WTC11 (cell line): Measurements from ENCODE around the gene ADRA1B. TPM values are rescaled to one million over a fixed set of nuclear protein-coding genes. Genes with fewer than 3 reads are reported as not detected.

Experiments
- ATAC-seq: fragments of 200-7000 bp; cut with Tn5 transposase; 2 replicates; pipeline ENCODE4 v1.10.0; 2021; ENCODE audit warnings: mild to moderate bottlenecking, moderate library complexity
- CTCF ChIA-PET: fragments of 300-600 bp; sonication (Branson Sonifier 250); formaldehyde crosslinking; loops from one replicate; lab custom pipeline; 2021; ENCODE audit warnings: antibody characterized with exemption; lab: Charles Lee
- POLR2A ChIA-PET: fragments of 350-600 bp; sonication (Branson Sonifier 250); formaldehyde crosslinking; loops from one replicate; lab custom pipeline; 2021; ENCODE audit warnings: antibody characterized with exemption; lab: Charles Lee
- DNase-seq: peaks from one replicate; pipeline ENCODE4 v3.0.0; 2021; ENCODE audit warnings: low spot score
- H3K27ac Mint-ChIP-seq: 2 replicates; pipeline ENCODE4 v1.8.0; 2021; ENCODE audit warnings: mixed read lengths
- H3K27me3 Mint-ChIP-seq: 2 replicates; pipeline ENCODE4 v1.8.0; 2021; ENCODE audit warnings: low read depth, mild to moderate bottlenecking, moderate library complexity, mixed read lengths
- H3K36me3 Mint-ChIP-seq: 2 replicates; pipeline ENCODE4 v1.8.0; 2021; ENCODE audit warnings: mixed read lengths
- H3K4me1 Mint-ChIP-seq: 2 replicates; pipeline ENCODE4 v1.8.0; 2022; ENCODE audit warnings: mixed read lengths
- H3K4me3 Mint-ChIP-seq: 2 replicates; pipeline ENCODE4 v1.8.0; 2021; ENCODE audit warnings: mild to moderate bottlenecking, moderate library complexity, mixed read lengths
- H3K9me3 Mint-ChIP-seq: 2 replicates; pipeline ENCODE4 v1.8.0; 2021; ENCODE audit warnings: mixed read lengths
- CBFB ChIP-seq: sonication (generic); formaldehyde crosslinking; IDR thresholded peaks from 2 replicates; pipeline ENCODE4 v1.8.1; 2022; ENCODE audit warnings: mild to moderate bottlenecking, low read depth, missing genetic modification reagents
- FOXK1 ChIP-seq: sonication (generic); formaldehyde crosslinking; IDR thresholded peaks from 2 replicates; pipeline ENCODE4 v1.8.0; 2022; ENCODE audit warnings: mild to moderate bottlenecking, moderate library complexity, missing genetic modification reagents
- IRF2 ChIP-seq: sonication (generic); formaldehyde crosslinking; IDR thresholded peaks from 2 replicates; pipeline ENCODE4 v1.8.0; 2022; ENCODE audit warnings: low read depth, missing genetic modification reagents, borderline replicate concordance
- MAX ChIP-seq: sonication (generic); formaldehyde crosslinking; IDR thresholded peaks from 2 replicates; pipeline ENCODE4 v1.8.0; 2022; ENCODE audit warnings: mild to moderate bottlenecking, missing genetic modification reagents
- PREB ChIP-seq: sonication (generic); formaldehyde crosslinking; IDR thresholded peaks from 2 replicates; pipeline ENCODE4 v1.8.1; 2022; ENCODE audit warnings: mild to moderate bottlenecking, missing genetic modification reagents, moderate library complexity, borderline replicate concordance
- SMAD3 ChIP-seq: sonication (generic); formaldehyde crosslinking; IDR thresholded peaks from 2 replicates; pipeline ENCODE4 v1.8.0; 2022; ENCODE audit warnings: missing genetic modification reagents, mild to moderate bottlenecking, borderline replicate concordance
- TEAD1 ChIP-seq: sonication (generic); formaldehyde crosslinking; IDR thresholded peaks from 2 replicates; pipeline ENCODE4 v1.8.0; 2022; ENCODE audit warnings: mild to moderate bottlenecking, missing genetic modification reagents
- ZNF396 ChIP-seq: fragments of 250-450 bp; sonication (Bioruptor Pico); IDR thresholded peaks from 2 replicates; pipeline ENCODE4 v1.8.0; 2021; ENCODE audit warnings: mild to moderate bottlenecking, moderate library complexity, borderline replicate concordance
- ZNF532 ChIP-seq: fragments of 250-450 bp; sonication (Bioruptor Pico); IDR thresholded peaks from 2 replicates; pipeline ENCODE4 v1.9.0; 2021; ENCODE audit warnings: mild to moderate bottlenecking, borderline replicate concordance
- total RNA-seq: library from RNA; stranded (reverse); gene quantifications from 3 replicates; pipeline ENCODE4 v1.2.3, GENCODE V29; 2021
- TF ChIP-seq, protein P1 (sequence below): sonication (generic); formaldehyde crosslinking; IDR thresholded peaks from 2 replicates; pipeline ENCODE4 v1.8.1; 2022; ENCODE audit warnings: low read depth, missing genetic modification reagents, borderline replicate concordance
- TF ChIP-seq, protein P2 (sequence below): fragments of 250-450 bp; sonication (Bioruptor Pico); IDR thresholded peaks from 2 replicates; pipeline ENCODE4 v1.8.0; 2021; ENCODE audit warnings: mild to moderate bottlenecking
- TF ChIP-seq, protein P3 (sequence below): sonication (generic); formaldehyde crosslinking; IDR thresholded peaks from 2 replicates; pipeline ENCODE4 v1.8.0; 2023; ENCODE audit warnings: missing genetic modification reagents, mild to moderate bottlenecking, borderline replicate concordance
- TF ChIP-seq, protein P4 (sequence below): sonication (generic); formaldehyde crosslinking; IDR thresholded peaks from 2 replicates; pipeline ENCODE4 v1.8.1; 2022; ENCODE audit warnings: mild to moderate bottlenecking, moderate library complexity, missing genetic modification reagents

ADRA1B gene
- total RNA-seq, 1 experiment from 2014 or later = 0.11 TPM

DNA sequence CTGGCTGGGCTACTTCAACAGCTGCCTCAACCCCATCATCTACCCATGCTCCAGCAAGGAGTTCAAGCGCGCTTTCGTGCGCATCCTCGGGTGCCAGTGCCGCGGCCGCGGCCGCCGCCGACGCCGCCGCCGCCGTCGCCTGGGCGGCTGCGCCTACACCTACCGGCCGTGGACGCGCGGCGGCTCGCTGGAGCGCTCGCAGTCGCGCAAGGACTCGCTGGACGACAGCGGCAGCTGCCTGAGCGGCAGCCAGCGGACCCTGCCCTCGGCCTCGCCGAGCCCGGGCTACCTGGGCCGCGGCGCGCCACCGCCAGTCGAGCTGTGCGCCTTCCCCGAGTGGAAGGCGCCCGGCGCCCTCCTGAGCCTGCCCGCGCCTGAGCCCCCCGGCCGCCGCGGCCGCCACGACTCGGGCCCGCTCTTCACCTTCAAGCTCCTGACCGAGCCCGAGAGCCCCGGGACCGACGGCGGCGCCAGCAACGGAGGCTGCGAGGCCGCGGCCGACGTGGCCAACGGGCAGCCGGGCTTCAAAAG is 55.7 kb downstream of the ADRA1B start:
- Mint-ChIP-seq H3K4me1 (peaks cover 12% of the 10 kb centered on the region), H3K9me3 (no peaks in the 10 kb centered on the region), H3K4me3 (peak overlapping the region; percentile 58), H3K36me3 (no peaks in the 10 kb centered on the region), H3K27me3 (peaks cover 55% of the 10 kb centered on the region), H3K27ac (no peak overlapping the region)
- ATAC-seq = peak; percentile 77
- ChIA-PET POLR2A (no interaction called here), CTCF (interaction anchor here (0.6 to 2.0 kb wide), 7 partner anchors 15 to 661 kb away, joined by 3 to 12 read pairs (median 5); partner anchors contain the start of gene ADRA1B)
- TF ChIP-seq, protein P1, sequence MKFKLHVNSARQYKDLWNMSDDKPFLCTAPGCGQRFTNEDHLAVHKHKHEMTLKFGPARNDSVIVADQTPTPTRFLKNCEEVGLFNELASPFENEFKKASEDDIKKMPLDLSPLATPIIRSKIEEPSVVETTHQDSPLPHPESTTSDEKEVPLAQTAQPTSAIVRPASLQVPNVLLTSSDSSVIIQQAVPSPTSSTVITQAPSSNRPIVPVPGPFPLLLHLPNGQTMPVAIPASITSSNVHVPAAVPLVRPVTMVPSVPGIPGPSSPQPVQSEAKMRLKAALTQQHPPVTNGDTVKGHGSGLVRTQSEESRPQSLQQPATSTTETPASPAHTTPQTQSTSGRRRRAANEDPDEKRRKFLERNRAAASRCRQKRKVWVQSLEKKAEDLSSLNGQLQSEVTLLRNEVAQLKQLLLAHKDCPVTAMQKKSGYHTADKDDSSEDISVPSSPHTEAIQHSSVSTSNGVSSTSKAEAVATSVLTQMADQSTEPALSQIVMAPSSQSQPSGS (CRISPR knock-in tag) = no peak
- DNase-seq = peak; percentile 60

- no peaks in the 10 kb centered on the region for H3K36me3 Mint-ChIP-seq
- no peak overlapping the region for H3K27ac Mint-ChIP-seq
- ChIA-PET CTCF (interaction anchor here (0.6 to 2.0 kb wide), 9 partner anchors 14 to 662 kb away, joined by 3 to 12 read pairs (median 4); partner anchors contain the start of gene ADRA1B), POLR2A (no interaction called here)
- H3K27me3 Mint-ChIP-seq = peaks cover 55% of the 10 kb centered on the region
- DNase-seq = peak; percentile 23
- TF ChIP-seq PREB (CRISPR knock-in tag) (no peak), MAX (0 out of 2 replicates have a peak, but pooled peaks have one; percentile 38), TEAD1 (no peak), SMAD3 (CRISPR knock-in tag) (0 out of 2 replicates have a peak, but pooled peaks have one; percentile 46), IRF2 (CRISPR knock-in tag) (no peak), CBFB (CRISPR knock-in tag) (no peak), FOXK1 (CRISPR knock-in tag) (no peak)
- TF ChIP-seq, protein P2, sequence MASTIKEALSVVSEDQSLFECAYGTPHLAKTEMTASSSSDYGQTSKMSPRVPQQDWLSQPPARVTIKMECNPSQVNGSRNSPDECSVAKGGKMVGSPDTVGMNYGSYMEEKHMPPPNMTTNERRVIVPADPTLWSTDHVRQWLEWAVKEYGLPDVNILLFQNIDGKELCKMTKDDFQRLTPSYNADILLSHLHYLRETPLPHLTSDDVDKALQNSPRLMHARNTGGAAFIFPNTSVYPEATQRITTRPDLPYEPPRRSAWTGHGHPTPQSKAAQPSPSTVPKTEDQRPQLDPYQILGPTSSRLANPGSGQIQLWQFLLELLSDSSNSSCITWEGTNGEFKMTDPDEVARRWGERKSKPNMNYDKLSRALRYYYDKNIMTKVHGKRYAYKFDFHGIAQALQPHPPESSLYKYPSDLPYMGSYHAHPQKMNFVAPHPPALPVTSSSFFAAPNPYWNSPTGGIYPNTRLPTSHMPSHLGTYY (CRISPR knock-in tag) = no peak
- no peaks in the 10 kb centered on the region for H3K9me3 Mint-ChIP-seq
- peak overlapping the region; percentile 87 for H3K4me3 Mint-ChIP-seq
- H3K4me1 Mint-ChIP-seq = peaks cover 12% of the 10 kb centered on the region
- ATAC-seq = peak; percentile 16
Observed at GRCh38 chr5:159972538-159973362, 56.5 kb downstream of the ADRA1B start.

GRCh38 chr5:159975462-159976019 is 59.3 kb downstream of the ADRA1B start:
- POLR2A ChIA-PET = no interaction called here
- no peak overlapping the region for H3K4me3 Mint-ChIP-seq
- H3K4me1 Mint-ChIP-seq = peaks cover 12% of the 10 kb centered on the region
- no peak for DNase-seq
- CTCF ChIA-PET = no interaction called here
- no peaks in the 10 kb centered on the region for H3K36me3 Mint-ChIP-seq
- no peak overlapping the region for H3K27ac Mint-ChIP-seq
- peaks cover 62% of the 10 kb centered on the region for H3K27me3 Mint-ChIP-seq
- peak; percentile 44 for ATAC-seq
- H3K9me3 Mint-ChIP-seq = no peaks in the 10 kb centered on the region
- TF ChIP-seq, protein P3, sequence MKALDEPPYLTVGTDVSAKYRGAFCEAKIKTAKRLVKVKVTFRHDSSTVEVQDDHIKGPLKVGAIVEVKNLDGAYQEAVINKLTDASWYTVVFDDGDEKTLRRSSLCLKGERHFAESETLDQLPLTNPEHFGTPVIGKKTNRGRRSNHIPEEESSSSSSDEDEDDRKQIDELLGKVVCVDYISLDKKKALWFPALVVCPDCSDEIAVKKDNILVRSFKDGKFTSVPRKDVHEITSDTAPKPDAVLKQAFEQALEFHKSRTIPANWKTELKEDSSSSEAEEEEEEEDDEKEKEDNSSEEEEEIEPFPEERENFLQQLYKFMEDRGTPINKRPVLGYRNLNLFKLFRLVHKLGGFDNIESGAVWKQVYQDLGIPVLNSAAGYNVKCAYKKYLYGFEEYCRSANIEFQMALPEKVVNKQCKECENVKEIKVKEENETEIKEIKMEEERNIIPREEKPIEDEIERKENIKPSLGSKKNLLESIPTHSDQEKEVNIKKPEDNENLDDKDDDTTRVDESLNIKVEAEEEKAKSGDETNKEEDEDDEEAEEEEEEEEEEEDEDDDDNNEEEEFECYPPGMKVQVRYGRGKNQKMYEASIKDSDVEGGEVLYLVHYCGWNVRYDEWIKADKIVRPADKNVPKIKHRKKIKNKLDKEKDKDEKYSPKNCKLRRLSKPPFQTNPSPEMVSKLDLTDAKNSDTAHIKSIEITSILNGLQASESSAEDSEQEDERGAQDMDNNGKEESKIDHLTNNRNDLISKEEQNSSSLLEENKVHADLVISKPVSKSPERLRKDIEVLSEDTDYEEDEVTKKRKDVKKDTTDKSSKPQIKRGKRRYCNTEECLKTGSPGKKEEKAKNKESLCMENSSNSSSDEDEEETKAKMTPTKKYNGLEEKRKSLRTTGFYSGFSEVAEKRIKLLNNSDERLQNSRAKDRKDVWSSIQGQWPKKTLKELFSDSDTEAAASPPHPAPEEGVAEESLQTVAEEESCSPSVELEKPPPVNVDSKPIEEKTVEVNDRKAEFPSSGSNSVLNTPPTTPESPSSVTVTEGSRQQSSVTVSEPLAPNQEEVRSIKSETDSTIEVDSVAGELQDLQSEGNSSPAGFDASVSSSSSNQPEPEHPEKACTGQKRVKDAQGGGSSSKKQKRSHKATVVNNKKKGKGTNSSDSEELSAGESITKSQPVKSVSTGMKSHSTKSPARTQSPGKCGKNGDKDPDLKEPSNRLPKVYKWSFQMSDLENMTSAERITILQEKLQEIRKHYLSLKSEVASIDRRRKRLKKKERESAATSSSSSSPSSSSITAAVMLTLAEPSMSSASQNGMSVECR (CRISPR knock-in tag) = no peak
- TF ChIP-seq, protein P4, sequence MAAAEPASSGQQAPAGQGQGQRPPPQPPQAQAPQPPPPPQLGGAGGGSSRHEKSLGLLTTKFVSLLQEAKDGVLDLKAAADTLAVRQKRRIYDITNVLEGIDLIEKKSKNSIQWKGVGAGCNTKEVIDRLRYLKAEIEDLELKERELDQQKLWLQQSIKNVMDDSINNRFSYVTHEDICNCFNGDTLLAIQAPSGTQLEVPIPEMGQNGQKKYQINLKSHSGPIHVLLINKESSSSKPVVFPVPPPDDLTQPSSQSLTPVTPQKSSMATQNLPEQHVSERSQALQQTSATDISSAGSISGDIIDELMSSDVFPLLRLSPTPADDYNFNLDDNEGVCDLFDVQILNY = no peak
- no peak for TF ChIP-seq ZNF396 (CRISPR knock-in tag)
- TF ChIP-seq ZNF532 (CRISPR knock-in tag) = no peak
